Measurements from ENCODE around the gene MYLK2. TPM values are rescaled to one million over a fixed set of nuclear protein-coding genes. Genes with fewer than 3 reads are reported as not detected.

MYLK2 gene
- polyA plus RNA-seq, 1 donor from 2014 or later = 0.22 TPM

DNA sequence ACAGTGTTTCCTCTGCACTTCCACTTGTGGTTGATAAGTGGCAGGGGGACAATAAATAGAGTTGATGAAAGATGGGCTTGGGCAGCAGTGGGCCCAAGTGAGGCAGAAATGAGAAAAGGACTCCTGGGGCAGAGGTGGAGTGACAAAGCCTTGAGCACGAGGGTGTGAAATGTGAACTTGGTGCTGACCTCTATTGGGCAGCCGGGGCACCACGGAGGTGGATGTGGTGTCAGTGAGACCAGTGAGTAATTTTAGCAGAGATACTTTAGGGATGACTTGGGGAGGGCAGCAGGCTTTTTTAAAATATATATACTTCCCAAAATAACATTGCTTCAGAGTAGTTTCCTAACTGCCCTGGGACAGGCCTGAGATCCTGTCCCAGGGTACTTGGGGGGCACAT lies 30.6 kb upstream of the MYLK2 start:
- no peak overlapping the region for H3K4me2 ChIP-seq (ENCODE audit: low read length)
- H3K4me3 ChIP-seq (ENCODE audit: low read length) = no peak overlapping the region
- H3K9me3 ChIP-seq (ENCODE audit: low read length) = no peaks in the 10 kb centered on the region
- H3F3A ChIP-seq (ENCODE audit: insufficient read depth, low read length, poor library complexity, severe bottlenecking) = no peaks in the 10 kb centered on the region
- no peak overlapping the region for H3K9ac ChIP-seq (ENCODE audit: low read length)
- H3K27me3 ChIP-seq (ENCODE audit: insufficient read depth, low read depth, low read length) = no peaks in the 10 kb centered on the region
- H3K79me2 ChIP-seq (replicated peaks; ENCODE audit: insufficient read depth, low read length) = no peaks in the 10 kb centered on the region
- H4K20me1 ChIP-seq (ENCODE audit: insufficient read depth) = no peaks in the 10 kb centered on the region
- TF ChIP-seq EP300 (conservative IDR thresholded peaks at IDR 0.05; ENCODE audit: poor library complexity, severe bottlenecking) = no peak
- TF ChIP-seq, protein P1, sequence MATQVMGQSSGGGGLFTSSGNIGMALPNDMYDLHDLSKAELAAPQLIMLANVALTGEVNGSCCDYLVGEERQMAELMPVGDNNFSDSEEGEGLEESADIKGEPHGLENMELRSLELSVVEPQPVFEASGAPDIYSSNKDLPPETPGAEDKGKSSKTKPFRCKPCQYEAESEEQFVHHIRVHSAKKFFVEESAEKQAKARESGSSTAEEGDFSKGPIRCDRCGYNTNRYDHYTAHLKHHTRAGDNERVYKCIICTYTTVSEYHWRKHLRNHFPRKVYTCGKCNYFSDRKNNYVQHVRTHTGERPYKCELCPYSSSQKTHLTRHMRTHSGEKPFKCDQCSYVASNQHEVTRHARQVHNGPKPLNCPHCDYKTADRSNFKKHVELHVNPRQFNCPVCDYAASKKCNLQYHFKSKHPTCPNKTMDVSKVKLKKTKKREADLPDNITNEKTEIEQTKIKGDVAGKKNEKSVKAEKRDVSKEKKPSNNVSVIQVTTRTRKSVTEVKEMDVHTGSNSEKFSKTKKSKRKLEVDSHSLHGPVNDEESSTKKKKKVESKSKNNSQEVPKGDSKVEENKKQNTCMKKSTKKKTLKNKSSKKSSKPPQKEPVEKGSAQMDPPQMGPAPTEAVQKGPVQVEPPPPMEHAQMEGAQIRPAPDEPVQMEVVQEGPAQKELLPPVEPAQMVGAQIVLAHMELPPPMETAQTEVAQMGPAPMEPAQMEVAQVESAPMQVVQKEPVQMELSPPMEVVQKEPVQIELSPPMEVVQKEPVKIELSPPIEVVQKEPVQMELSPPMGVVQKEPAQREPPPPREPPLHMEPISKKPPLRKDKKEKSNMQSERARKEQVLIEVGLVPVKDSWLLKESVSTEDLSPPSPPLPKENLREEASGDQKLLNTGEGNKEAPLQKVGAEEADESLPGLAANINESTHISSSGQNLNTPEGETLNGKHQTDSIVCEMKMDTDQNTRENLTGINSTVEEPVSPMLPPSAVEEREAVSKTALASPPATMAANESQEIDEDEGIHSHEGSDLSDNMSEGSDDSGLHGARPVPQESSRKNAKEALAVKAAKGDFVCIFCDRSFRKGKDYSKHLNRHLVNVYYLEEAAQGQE (IDR thresholded peaks at IDR 0.05; ENCODE audit: borderline replicate concordance) = no peak
- H3K27ac ChIP-seq (ENCODE audit: low read length) = no peak overlapping the region
- no peak overlapping the region for H2AFZ ChIP-seq (ENCODE audit: low read depth, low read length)
- H3K9me2 ChIP-seq (ENCODE audit: insufficient read depth, low read length) = no peaks in the 10 kb centered on the region
- H3K36me3 ChIP-seq (ENCODE audit: insufficient read depth, low read length) = no peaks in the 10 kb centered on the region

DNA sequence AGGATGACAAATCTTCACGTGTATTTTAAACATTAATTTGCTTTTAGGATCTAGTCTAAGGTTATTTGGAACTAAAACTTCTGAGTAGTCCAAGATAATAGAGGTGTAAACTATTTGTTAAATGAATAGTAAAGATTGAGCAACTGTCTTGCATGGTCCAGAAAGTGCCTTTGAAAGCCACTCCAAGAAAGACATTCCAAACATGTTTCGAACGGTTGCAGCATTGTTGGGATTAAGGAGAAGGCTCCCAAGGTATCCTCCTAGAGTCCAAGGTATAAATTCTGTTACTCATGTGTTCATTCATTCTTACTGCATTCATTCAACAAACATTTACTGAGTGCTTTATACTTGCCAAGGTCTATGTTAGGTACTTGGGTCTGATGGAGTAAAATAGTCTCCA lies 28.8 kb upstream of the MYLK2 start:
- Histone ChIP-seq H3K9ac (ENCODE audit: low read length) (no peak overlapping the region), H3K27ac (ENCODE audit: low read length) (no peak overlapping the region), H3K4me3 (ENCODE audit: low read length) (no peak overlapping the region), H3K27me3 (ENCODE audit: insufficient read depth, low read depth, low read length) (no peaks in the 10 kb centered on the region), H3F3A (ENCODE audit: insufficient read depth, low read length, poor library complexity, severe bottlenecking) (no peaks in the 10 kb centered on the region), H3K79me2 (replicated peaks; ENCODE audit: insufficient read depth, low read length) (no peaks in the 10 kb centered on the region), H3K9me3 (ENCODE audit: low read length) (no peaks in the 10 kb centered on the region), H3K9me2 (ENCODE audit: insufficient read depth, low read length) (no peaks in the 10 kb centered on the region), H2AFZ (ENCODE audit: low read depth, low read length) (no peak overlapping the region), H4K20me1 (ENCODE audit: insufficient read depth) (no peaks in the 10 kb centered on the region), H3K4me2 (ENCODE audit: low read length) (no peak overlapping the region), H3K36me3 (ENCODE audit: insufficient read depth, low read length) (peaks cover 6% of the 10 kb centered on the region)
- TF ChIP-seq RAD21 (conservative IDR thresholded peaks at IDR 0.05) (no peak), EZH2 (IDR thresholded peaks at IDR 0.05; ENCODE audit: borderline replicate concordance, insufficient read depth, low read length, poor library complexity, severe bottlenecking) (no peak), POLR2AphosphoS5 (IDR thresholded peaks at IDR 0.05) (no peak), EP300 (conservative IDR thresholded peaks at IDR 0.05; ENCODE audit: poor library complexity, severe bottlenecking) (no peak), MXI1 (conservative IDR thresholded peaks at IDR 0.05; ENCODE audit: poor library complexity, severe bottlenecking) (no peak), SMC3 (conservative IDR thresholded peaks at IDR 0.05; ENCODE audit: poor library complexity) (no peak)
- TF ChIP-seq, protein P1 (IDR thresholded peaks at IDR 0.05; ENCODE audit: borderline replicate concordance) = no peak
- TF ChIP-seq, protein P2, sequence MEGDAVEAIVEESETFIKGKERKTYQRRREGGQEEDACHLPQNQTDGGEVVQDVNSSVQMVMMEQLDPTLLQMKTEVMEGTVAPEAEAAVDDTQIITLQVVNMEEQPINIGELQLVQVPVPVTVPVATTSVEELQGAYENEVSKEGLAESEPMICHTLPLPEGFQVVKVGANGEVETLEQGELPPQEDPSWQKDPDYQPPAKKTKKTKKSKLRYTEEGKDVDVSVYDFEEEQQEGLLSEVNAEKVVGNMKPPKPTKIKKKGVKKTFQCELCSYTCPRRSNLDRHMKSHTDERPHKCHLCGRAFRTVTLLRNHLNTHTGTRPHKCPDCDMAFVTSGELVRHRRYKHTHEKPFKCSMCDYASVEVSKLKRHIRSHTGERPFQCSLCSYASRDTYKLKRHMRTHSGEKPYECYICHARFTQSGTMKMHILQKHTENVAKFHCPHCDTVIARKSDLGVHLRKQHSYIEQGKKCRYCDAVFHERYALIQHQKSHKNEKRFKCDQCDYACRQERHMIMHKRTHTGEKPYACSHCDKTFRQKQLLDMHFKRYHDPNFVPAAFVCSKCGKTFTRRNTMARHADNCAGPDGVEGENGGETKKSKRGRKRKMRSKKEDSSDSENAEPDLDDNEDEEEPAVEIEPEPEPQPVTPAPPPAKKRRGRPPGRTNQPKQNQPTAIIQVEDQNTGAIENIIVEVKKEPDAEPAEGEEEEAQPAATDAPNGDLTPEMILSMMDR (IDR thresholded peaks at IDR 0.05; ENCODE audit: poor library complexity, severe bottlenecking) = no peak

Data from neural cell (in vitro differentiated cells).